HTR-8/SVneo (cell line): ENCODE measurements around the gene SBK2.
A peak's percentile ranks its signal among the peaks of the same experiment; 100 is the strongest.

ENCODE experiments used
- DNase-seq: peaks from one replicate; pipeline ENCODE4 v3.0.0; 2011; ENCODE audit warnings: low spot score, mixed read lengths; ENCODE audit not compliant: insufficient read length
- FAIRE-seq: peaks from 2 replicates; lab custom pipeline; 2011; peaks lifted over from hg19 to GRCh38; lab: Jason Lieb, UNC

Gene SBK2

GRCh38 chr19:55559684-55560083, 22.8 kb upstream of the SBK2 start:
- FAIRE-seq = no peak
- no peak for DNase-seq

- DNase-seq = no peak
- no peak for FAIRE-seq
These were observed 17.8 kb upstream of the SBK2 start for GRCh38 chr19:55554741-55555152.

GRCh38 chr19:55554302-55554701, 17.4 kb upstream of the SBK2 start:
- FAIRE-seq (no peak), DNase-seq (no peak)

- FAIRE-seq (no peak), DNase-seq (no peak)
These were observed 16.6 kb upstream of the SBK2 start for GRCh38 chr19:55553217-55554182.

- DNase-seq (peak; percentile 53), FAIRE-seq (no peak)
These were observed 15.7 kb upstream of the SBK2 start for GRCh38 chr19:55552620-55553019.

- FAIRE-seq = no peak
- DNase-seq = no peak
These were observed 15.3 kb upstream of the SBK2 start for GRCh38 chr19:55552206-55552605.

- FAIRE-seq (no peak), DNase-seq (no peak)
These were observed 13.4 kb upstream of the SBK2 start for GRCh38 chr19:55550321-55550650.

GRCh38 chr19:55549500-55550320, 12.8 kb upstream of the SBK2 start:
- FAIRE-seq (peak; percentile 65), DNase-seq (peak; percentile 63)

GRCh38 chr19:55546822-55547614, 10.1 kb upstream of the SBK2 start:
- DNase-seq (no peak), FAIRE-seq (peak; percentile 51)

- DNase-seq (no peak), FAIRE-seq (no peak)
These were observed 9.1 kb upstream of the SBK2 start for GRCh38 chr19:55546011-55546410.

GRCh38 chr19:55545443-55545842, 8.5 kb upstream of the SBK2 start, which contains the start of gene SBK3:
TSS of gene SBK3 (minus strand) at chr19:55545543. CDS start at chr19:55545543, 0 bp downstream.
- FAIRE-seq (no peak), DNase-seq (no peak)

- DNase-seq (no peak), FAIRE-seq (no peak)
These were observed 8.0 kb upstream of the SBK2 start for GRCh38 chr19:55544776-55545439.

GRCh38 chr19:55544014-55544413, 7.1 kb upstream of the SBK2 start:
- DNase-seq (no peak), FAIRE-seq (no peak)

GRCh38 chr19:55543567-55543966, 6.6 kb upstream of the SBK2 start:
- DNase-seq = no peak
- FAIRE-seq = no peak

GRCh38 chr19:55542292-55542855, 5.4 kb upstream of the SBK2 start:
- FAIRE-seq = no peak

GRCh38 chr19:55541091-55541490, 4.2 kb upstream of the SBK2 start:
- FAIRE-seq (no peak), DNase-seq (no peak)

More at GRCh38 chr19:55542292-55542855, 5.4 kb upstream of the SBK2 start:
- DNase-seq = no peak

- FAIRE-seq (no peak), DNase-seq (no peak)
These were observed 3.7 kb upstream of the SBK2 start for GRCh38 chr19:55540619-55541018.

GRCh38 chr19:55539090-55539984, 2.4 kb upstream of the SBK2 start:
- no peak for DNase-seq
- peak; percentile 98 for FAIRE-seq
